Astrocyte of the cerebellum (primary cell): ENCODE data around the gene CELA2A.

Experiments
- DNase-seq: peaks from one replicate; pipeline ENCODE4 v3.0.0-alpha.2; 2011; ENCODE audit warnings: low read depth
- H3K4me3 ChIP-seq: 2 replicates; pipeline ENCODE4 v1.5.1; 2011; ENCODE audit warnings: mild to moderate bottlenecking, low read depth, low read length, moderate library complexity
- in situ Hi-C: cut with HindIII; loops from 2 replicates; pipeline ENCODE4 v1.10.0; 2017; ENCODE audit warnings: low sequenced_read_pairs
- TF ChIP-seq, protein P1 (sequence below): IDR thresholded peaks from 2 replicates; pipeline ENCODE4 v1.5.1; 2012; ENCODE audit warnings: low read length, low read depth, moderate library complexity, mild to moderate bottlenecking; ENCODE audit errors: missing control alignments

CELA2A gene

DNA sequence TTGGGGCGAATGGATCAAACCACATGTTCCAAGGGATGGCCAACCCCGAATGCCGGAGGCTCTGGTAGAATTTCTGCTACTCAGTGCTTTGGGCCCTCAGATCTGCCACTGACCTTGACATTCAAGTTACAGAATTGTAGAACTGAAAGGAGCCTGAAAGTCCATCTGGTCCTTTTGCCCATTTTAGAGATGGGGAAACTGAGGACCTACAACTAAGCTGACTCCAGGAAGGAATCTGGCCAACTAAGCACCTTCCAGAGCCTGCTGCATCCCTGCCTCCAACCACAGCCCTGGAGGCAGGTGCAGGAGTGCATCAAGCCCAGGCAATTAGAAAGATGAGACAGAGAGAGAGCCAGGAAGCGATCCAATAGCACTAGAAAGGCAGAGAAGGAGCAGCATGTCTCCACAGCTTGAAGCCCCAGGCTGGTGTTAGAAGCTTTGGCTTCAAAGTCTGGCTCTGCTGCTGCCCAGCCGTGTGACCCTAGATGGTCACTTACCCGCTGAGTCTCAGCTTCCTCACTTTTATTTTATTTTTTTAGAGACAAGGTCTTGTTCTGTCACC, 19.6 kb upstream of the CELA2A start:
- H3K4me3 ChIP-seq, result no peak overlapping the region
- DNase-seq, result no peak
- in situ Hi-C loops, result loop anchor here (25.0 kb wide), 1 partner anchor 300 kb away; no protein-coding TSS in a partner anchor
- TF ChIP-seq, protein P1, sequence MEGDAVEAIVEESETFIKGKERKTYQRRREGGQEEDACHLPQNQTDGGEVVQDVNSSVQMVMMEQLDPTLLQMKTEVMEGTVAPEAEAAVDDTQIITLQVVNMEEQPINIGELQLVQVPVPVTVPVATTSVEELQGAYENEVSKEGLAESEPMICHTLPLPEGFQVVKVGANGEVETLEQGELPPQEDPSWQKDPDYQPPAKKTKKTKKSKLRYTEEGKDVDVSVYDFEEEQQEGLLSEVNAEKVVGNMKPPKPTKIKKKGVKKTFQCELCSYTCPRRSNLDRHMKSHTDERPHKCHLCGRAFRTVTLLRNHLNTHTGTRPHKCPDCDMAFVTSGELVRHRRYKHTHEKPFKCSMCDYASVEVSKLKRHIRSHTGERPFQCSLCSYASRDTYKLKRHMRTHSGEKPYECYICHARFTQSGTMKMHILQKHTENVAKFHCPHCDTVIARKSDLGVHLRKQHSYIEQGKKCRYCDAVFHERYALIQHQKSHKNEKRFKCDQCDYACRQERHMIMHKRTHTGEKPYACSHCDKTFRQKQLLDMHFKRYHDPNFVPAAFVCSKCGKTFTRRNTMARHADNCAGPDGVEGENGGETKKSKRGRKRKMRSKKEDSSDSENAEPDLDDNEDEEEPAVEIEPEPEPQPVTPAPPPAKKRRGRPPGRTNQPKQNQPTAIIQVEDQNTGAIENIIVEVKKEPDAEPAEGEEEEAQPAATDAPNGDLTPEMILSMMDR, result no peak

- DNase-seq, result no peak
- in situ Hi-C loops, result loop anchor here (25.0 kb wide), 1 partner anchor 302 kb away; no protein-coding TSS in a partner anchor
- no peak overlapping the region for H3K4me3 ChIP-seq
- TF ChIP-seq, protein P1, result no peak
Measured at GRCh38 chr1:15439325-15439724, 17.2 kb upstream of the CELA2A start.

GRCh38 chr1:15440357-15440756, 16.2 kb upstream of the CELA2A start:
- H3K4me3 ChIP-seq, result no peak overlapping the region
- TF ChIP-seq, protein P1, result no peak
- no peak for DNase-seq
- in situ Hi-C loops, result loop anchor here (5.0 to 25.0 kb wide), 2 partner anchors 52 to 303 kb away; no protein-coding TSS in a partner anchor

DNA sequence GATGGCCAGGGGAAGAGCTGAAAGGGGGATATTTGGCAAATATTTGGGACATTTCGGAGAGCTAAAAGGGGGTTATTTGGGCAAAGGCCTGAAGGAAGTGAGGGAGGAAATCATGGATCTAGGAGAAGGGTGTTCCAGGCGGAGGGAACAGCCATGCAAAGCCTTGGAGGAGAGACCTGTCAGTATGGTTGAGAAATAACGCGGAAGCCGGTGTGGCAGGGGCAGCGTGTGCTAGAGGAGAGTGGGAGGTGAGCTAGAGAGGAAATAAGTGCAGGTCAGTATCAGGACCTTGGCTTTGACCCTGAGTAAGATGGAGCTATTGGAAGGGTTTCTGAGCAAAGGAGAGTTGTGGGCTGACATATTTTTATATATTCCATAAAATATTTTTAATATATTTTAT, 15.3 kb upstream of the CELA2A start:
- TF ChIP-seq, protein P1, result no peak
- in situ Hi-C loops, result loop anchor here (5.0 to 25.0 kb wide), 2 partner anchors 51 to 304 kb away; no protein-coding TSS in a partner anchor
- no peak overlapping the region for H3K4me3 ChIP-seq
- DNase-seq, result no peak

DNA sequence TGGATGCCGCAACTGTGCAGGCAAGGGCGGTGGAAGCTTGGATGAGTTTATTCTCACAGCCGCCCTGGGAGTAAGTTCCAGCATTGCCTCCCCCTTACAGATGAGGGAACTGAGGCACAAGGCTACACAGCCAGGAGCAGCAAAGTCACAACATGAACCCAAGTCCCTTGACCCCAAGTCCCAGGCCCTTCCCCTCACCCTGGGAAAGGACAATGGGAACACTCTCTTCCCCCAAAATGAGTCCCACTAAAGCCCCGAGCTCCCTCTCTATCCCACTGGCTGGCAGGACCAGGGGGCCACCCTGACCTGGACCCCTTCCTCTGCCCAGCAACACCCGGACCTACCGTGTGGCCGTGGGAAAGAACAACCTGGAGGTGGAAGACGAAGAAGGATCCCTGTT, 14.4 kb upstream of the CELA2A start:
- in situ Hi-C loops, result loop anchor here (5.0 to 25.0 kb wide), 2 partner anchors 50 to 305 kb away; no protein-coding TSS in a partner anchor

DNA sequence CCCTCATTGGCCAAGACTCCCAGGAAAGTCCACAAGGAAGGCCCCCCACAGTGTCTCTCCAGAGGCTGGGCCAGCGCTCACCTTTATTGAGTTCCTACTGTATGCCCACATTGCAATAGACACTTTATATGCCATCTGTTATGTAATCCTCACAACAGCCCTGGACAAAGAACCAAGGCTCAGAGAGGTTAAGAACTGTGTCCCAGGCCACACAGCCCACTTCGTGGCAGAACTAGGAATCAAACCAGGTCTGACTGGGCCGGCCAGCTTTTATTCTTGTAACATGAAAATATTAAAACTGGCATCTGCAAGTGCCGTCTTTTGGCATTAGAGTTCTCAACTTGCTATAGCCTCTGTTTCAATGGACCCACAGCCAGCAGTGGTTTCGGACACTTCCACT, 13.8 kb upstream of the CELA2A start:
- no peak overlapping the region for H3K4me3 ChIP-seq
- DNase-seq, result no peak
- TF ChIP-seq, protein P1, result no peak
- in situ Hi-C loops, result loop anchor here (5.0 to 25.0 kb wide), 2 partner anchors 50 to 305 kb away; no protein-coding TSS in a partner anchor

More for the DNA sequence above, 14.4 kb upstream of the CELA2A start:
- no peak for DNase-seq
- TF ChIP-seq, protein P1, result no peak
- no peak overlapping the region for H3K4me3 ChIP-seq
